HG03139 (cell line): ENCODE measurements around the gene VN1R2.
"Not testable (repeated sequence)": the region's sequence is repeated elsewhere in the genome, so short reads cannot be mapped to it uniquely, and the experiment has no call there.

Experiments used
- ATAC-seq: cut with Tn5 transposase; IDR thresholded peaks from one replicate; pipeline ENCODE4 v1.9.1; 2021; ENCODE audit not compliant: unreplicated experiment

The VN1R2 gene, protein sequence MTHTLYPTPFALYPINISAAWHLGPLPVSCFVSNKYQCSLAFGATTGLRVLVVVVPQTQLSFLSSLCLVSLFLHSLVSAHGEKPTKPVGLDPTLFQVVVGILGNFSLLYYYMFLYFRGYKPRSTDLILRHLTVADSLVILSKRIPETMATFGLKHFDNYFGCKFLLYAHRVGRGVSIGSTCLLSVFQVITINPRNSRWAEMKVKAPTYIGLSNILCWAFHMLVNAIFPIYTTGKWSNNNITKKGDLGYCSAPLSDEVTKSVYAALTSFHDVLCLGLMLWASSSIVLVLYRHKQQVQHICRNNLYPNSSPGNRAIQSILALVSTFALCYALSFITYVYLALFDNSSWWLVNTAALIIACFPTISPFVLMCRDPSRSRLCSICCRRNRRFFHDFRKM

DNA sequence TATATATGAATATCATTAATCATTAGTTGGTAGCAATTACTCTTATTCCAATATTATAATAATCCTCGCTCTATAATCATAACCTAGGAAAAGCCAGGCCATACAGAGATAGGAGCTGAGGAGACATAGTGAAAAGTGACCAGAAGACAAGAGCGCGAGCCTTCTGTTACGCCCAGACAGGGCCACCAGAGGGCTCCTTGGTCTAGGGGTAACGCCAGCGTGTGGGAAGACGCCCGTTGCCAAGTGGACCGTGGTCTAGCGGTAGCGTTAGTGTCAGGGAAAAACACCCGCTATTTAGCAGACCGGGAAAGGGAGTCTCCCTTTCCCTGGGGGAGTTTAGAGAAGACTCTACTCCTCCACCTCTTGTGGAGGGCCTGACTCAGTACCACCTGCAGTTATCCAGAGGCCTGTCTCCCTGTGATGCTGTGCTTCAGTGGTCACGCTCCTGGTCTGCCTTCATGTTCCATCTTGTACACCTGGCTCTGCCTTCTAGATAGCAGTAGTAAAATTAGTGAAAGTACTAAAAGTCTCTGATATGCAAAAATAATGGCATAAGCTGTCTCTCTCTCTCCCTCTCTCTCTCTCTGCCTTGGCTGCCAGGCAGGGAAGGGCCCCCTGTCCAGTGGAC, at the start of gene VN1R2:
Gene VN1R2, plus strand, starts transcription at position 578 of the 628 bp plus-strand sequence. CDS start 84 bp downstream, outside the sequence.
- ATAC-seq, result not testable (repeated sequence)

DNA sequence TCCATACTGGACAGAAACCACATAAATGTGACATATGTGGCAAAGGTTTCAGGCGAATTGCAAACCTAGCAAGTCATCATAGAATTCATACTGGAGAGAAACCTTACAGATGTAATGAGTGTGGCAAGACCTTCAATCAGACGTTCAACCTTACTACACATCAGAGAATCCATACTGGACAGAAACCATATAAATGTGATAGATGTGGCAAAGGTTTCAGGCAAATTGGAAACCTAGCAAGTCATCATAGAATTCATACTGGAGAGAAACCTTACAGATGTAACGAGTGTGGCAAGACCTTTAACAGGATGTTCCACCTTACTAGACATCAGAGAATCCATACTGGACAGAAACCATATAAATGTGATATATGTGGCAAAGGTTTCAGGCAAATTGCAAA, 46.5 kb upstream of the VN1R2 start:
- ATAC-seq, result not testable (repeated sequence)

DNA sequence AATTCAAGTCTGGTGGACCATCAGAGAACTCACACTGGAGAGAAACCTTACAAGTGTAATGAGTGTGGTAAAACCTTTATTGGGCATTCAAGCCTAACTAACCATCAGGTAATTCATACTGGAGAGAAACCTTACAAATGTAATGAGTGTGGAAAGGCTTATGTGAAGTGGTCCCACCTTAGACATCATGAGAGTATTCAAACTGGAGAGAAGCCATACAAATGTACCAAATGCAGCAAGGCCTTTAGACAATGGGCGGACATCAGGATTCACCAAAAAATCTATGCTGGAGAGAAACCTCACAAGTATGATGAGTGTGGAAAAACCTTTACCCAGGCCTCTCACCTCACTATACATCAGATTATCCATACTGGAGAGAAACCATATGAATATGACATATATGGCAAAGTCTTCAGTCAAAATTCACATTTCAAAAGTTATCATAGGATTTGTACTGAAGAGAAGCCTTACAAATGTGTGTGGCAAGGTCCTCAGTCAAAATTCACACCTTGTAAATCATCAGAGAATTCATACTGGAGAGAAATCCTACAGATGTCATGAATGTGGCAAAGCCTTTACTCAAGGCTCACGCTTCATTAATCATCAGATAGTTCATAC, 45.3 kb upstream of the VN1R2 start:
- no peak for ATAC-seq

DNA sequence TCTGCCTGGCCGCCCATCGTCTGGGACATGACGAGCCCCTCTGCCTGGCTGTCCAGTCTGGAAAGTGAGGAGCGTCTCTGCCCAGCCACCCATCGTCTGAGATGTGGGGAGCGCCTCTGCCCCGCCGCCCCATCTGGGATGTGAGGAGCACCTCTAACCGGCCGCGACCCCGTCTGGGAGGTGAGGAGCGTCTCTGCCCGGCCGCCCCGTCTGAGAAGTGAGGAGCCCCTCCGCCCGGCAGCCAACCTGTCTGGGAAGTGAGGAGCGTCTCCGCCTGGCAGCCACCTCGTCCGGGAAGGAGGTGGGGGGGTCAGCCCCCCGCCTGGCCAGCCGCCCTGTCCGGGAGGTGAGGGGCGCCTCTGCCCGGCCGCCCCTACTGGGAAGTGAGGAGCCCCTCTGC, 35.4 kb upstream of the VN1R2 start:
- not testable (repeated sequence) for ATAC-seq

DNA sequence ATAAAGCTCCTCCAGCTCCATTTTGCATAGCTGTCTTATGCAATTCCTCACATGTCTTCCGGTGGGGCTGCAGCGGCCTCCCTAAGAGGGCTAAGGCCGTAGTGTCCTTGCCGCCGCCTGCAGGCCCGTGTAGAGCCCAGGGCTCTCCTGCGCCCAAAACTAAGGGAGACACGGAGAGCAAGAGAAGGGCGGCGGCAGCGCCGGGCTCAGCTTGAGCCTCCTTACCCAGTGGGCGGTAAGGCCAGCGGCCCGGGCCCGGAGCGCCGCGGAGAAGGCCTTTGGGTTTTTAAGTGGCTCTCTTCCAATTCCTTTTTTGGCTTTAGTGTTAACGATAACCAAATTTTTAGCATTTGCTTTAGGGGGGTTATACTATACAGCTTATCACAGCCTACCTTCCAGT, 33.5 kb upstream of the VN1R2 start:
- no peak for ATAC-seq

DNA sequence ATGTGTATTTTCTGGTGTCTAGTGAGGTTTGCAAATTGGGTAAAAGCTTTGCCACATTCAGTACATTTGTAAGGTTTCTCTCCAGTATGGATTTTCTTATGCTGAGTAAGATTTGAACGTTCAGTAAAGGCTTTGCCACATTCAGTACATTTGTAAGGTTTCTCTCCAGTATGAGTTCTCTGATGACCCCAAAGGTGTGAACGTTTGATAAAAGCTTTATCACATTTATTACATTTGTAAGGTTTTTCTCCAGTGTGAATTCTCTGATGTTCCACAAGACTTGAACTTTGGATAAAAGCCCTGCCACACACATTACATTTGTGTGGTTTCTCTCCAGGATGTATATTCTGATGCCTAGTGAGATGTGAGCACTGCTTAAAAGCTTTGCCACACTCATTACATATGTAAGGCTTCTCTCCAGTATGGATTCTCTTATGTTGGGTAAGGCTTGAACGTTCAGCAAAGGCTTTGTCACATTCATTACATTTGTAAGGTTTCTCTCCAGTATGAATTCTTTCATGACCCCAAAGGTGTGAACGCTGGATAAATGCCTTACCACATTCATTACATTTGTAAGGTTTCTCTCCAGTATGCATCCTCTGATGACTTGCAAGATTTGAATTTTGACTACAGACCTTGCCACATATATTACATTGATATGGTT, 20.8 kb upstream of the VN1R2 start:
- ATAC-seq, result no peak

DNA sequence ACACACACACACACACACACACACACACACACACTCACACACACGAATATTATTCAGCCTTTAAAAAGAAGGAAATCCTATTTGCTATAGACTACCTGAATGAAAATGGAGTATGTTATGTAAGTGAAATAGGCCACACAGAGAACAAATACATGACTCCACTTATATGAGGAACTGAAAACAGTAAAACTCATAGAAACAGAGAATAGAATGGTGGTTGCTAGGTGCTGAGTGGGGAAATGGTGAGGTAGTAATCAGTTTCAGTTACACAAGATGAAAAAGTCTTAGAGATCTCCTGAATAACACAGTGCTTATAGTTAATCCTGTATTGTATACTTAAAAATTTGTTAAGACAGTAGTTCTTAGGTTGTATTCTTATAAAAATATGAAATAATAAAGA, 11.6 kb upstream of the VN1R2 start:
- ATAC-seq, result no peak

DNA sequence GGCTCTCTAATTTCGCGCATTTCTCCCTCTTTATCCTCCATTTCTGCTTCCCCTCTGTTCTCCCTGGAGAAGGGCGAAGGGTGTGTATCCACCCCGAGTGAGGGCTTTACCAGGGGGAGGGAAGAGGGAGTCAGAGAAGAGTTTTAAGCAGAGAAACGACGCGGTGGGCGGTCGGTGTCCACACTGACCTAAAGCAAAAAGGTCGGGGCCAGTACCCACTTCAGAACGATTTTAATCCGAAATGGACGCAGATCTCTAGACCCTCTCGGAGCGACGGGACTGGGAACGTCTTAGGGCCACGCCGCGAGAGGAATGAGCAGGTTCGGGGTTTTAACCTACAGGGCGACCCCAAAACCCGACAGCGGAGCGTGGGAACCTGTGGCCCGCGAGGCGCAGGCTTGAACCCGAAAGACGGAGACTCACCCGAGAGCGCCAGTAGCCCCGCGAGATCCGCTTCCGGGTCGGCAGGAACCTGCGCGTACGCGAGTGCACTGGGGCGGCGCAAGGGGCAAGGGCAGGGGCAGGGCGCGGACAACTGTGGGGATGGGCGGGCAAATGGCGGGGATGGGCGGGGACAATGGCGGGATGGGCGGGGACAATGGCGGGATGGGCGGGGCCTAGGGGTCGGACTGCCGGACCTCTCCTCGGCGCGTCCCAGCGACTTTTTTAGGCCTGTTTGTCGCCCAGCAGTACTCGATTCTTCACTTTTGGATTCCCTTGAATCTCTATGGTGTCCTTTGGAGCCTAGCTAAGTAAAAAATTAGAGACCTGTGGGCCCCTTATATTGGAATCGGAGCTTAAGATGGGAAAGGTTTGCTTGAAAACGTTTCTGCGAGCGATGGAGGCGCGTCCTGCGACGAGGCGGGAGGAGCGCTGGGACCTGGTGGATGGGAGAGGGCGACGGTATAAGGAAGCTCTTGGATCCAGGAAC, 3.4 kb upstream of the VN1R2 start, which contains the start of gene ZNF677:
Gene ZNF677, minus strand, starts transcription at position 463 of the 931 bp plus-strand sequence. CDS start 3,323 bp downstream, outside the sequence.
- peak; percentile 61 for ATAC-seq

DNA sequence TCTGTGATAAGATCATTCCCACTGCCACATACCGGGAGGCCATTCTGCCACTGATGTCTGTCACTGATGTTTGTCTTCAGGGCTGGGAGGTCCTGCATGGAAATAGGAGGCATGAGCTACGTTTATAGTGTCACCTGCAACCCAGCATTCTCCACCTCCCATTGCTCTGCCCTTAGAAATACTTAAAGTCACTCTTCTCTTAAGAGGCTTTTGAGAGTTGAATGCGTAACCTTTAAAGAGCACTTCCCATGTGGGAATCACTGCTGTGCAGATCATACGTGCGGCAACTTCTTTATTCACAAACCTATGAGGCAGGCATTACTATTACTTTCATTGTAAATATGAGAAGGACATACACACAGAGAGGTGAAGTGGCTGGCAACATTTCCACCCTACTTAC, 9.5 kb downstream of the VN1R2 start, which contains the start of gene VN1R4:
Gene VN1R4, minus strand, starts transcription at position 101 of the 400 bp plus-strand sequence. Its CDS starts 58 bp downstream, at position 43.
- ATAC-seq, result not testable (repeated sequence)

DNA sequence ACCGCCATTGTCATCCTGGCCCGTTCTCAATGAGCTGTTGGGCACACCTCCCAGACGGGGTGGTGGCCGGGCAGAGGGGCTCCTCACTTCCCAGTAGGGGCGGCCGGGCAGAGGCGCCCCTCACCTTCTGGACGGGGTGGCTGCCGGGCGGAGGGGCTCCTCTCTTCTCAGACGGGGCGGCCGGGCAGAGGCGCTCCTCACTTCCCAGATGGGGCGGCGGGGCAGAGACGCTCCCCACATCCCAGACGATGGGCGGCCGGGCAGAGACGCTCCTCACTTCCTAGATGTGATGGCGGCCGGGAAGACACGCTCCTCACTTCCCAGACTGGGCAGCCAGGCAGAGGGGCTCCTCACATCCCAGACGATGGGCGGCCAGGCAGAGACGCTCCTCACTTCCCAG, 11.8 kb downstream of the VN1R2 start:
- not testable (repeated sequence) for ATAC-seq

DNA sequence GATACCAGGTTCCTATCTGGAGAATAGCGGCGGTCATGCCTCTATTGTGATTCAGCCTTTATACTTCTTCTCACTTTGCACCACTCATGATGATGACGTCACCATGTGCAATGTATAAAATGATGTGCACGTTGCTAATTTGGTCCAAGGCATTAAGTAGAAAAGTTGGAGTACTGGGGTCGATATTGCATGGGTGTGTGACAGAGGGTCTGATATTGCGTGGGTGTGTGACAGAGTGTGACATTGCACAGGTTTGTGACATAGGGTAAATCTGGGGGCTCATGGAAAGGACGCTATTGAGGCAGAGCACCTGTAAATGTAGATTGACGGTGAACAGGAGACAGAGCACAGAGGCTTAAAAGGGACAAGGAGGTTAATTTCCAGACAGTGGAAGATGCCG, 14.0 kb downstream of the VN1R2 start:
- no peak for ATAC-seq

DNA sequence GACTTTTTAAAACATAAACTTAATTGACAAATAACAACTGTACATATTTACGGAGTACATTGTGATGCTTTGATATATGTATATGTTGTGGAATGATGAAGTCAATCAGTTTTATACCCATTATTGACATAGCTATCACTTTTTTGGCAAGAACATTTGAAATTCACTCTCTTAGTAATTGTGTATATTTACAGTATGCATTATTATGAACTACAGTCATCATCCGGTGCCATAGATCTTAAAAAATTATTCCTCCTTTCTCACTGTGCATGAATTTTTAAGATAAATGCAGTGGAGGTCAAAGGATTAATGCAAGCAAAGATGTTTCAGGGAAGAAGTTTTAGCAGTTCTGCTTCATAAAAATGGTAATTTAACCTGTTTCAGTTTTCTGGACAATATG, 17.4 kb downstream of the VN1R2 start:
- no peak for ATAC-seq

DNA sequence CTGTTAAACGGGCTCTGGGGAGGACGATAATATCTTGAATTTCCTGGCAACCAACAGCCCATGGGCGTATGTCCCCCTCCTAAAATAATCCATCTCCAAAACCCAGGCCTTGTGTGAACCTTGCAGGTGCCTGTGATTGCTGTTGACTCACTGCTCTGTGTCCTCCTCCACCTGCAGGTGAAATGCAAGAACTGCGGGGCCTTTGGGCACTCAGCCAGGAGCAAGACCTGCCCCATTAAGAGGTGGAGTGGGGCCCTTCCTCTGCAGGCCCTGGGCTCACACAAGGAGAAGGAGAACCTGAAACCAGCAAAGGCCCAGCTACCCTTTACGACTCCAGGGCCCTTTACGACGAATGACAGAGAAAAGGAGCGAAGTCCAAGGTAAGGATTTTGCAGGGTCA, 23.9 kb downstream of the VN1R2 start:
- not testable (repeated sequence) for ATAC-seq

DNA sequence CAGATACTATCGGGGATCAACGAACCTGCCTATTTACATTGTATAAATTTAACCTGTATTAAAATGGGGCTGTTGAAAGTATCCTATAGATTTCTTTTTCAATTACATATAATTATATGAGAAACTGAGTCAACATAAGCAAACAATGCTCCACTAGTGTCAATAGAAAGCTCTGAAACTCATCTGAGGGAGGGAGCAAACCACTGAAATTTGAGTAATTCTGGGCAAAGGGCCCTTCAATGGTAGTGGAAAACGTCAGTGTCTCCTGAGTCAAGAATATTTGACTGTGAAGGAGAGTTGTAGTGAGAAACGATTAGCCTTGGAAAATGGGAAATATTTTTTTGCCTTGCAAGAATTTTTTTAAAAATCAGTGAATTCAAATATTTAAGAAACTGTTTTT, 27.0 kb downstream of the VN1R2 start:
- ATAC-seq, result no peak

DNA sequence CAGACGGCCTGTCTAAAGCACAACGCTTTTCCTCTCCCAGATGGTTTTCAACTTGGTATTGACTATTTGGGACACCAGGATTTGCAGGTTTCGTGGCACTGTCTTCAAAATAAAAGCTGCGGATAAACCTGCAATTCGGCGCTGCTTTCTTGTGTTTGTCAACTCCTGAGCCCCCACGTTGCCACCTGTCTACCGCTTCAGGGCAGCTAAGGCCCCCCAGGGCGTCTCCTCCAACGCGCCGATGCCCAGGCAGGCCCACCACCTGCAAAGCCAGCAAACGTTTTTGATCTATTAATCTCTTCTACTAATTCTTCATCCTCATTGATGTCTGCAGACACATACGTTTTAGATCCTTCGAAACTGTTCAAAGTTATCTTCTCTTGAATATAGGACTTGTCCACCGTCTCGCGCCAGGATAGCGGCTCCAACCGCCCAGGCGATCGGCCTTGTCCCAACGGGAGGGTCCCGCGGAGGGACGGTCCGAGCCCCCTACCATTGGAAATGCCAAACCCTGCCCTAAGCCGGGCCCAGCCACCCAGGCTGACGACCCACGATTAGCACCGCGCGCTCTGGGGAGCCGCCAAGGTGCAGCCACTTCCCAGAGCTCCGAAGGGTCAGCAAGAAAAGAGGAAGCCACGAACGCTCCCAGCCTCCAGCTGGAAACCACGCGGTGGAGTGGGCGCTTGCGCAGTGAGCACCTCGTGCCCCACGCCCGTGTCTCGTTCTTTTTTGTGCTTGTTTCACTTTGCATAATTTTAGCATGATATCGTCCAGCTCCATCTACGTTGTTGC, 32.9 kb downstream of the VN1R2 start:
- ATAC-seq, result no peak

DNA sequence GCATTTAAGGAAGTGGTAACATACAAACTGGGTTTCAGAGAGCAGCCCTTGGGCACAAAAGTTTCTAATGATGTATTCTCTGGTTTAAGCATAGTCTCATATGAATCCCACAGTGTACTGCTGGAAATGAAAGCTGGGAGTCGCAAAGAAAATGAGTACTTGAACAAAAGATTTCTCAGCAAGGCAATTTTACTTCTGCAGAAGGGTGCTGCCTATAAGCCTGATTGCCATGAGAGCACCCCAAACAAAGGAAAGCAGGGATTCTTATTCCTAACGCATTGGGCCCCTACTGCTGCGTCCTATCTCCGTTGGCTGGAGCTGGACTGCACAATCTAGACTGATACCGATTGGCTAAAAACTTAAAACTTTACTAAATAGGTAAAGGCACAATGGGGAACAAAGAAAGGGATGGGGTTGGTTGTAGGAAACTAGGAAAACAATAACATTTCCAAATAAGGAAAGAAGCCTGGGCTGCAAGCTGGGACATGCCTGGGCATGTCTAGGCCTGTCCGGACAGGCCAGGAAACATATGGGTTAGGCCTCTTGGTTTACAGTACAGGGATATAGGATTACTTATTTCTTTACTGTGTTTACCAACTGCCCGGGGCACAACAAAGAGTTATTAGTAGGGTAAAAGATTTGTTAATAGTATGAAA, 36.8 kb downstream of the VN1R2 start:
- ATAC-seq, result no peak

DNA sequence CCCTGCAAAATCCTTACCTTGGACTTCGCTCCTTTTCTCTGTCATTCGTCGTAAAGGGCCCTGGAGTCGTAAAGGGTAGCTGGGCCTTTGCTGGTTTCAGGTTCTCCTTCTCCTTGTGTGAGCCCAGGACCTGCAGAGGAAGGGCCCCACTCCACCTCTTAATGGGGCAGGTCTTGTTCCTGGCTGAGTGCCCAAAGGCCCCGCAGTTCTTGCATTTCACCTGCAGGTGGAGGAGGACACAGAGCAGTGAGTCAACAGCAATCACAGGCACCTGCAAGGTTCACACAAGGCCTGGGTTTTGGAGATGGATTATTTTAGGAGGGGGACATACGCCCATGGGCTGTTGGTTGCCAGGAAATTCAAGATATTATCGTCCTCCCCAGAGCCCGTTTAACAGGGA, 43.2 kb downstream of the VN1R2 start:
- ATAC-seq, result not testable (repeated sequence)

DNA sequence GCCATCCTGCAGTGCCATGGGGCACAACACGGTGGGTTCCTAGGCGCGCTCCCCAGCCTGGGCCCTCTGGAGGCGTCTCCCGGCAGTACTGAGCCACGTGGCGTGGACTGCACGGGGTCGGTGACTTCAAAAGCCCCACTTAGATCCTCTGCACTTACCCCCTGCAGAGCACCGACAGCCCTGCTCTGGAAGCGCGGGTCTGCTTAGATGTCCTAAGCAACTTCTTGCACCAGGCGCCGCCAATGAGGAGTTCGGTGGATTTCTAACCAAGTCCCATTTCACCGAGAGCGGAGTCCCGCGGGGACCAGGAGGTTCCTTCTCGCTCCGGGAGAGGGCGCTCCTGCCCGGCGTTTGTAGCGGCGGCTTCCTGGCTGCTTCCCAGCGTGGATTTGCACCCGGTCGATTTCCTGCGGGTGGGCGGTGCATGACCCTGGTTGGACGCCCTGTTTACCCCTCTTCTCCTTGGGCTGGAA, 50.3 kb downstream of the VN1R2 start:
- ATAC-seq, result no peak
